ENCODE measurements around the gene SLFN14.
"Not testable (repeated sequence)": the region's sequence is repeated elsewhere in the genome, so short reads cannot be mapped to it uniquely, and the experiment has no call there.

- TF ChIP-seq EZH2 (IDR thresholded peaks at IDR 0.05; ENCODE audit: borderline replicate concordance, low read depth, low read length, severe bottlenecking): not testable (repeated sequence)
- TF ChIP-seq, protein P1, sequence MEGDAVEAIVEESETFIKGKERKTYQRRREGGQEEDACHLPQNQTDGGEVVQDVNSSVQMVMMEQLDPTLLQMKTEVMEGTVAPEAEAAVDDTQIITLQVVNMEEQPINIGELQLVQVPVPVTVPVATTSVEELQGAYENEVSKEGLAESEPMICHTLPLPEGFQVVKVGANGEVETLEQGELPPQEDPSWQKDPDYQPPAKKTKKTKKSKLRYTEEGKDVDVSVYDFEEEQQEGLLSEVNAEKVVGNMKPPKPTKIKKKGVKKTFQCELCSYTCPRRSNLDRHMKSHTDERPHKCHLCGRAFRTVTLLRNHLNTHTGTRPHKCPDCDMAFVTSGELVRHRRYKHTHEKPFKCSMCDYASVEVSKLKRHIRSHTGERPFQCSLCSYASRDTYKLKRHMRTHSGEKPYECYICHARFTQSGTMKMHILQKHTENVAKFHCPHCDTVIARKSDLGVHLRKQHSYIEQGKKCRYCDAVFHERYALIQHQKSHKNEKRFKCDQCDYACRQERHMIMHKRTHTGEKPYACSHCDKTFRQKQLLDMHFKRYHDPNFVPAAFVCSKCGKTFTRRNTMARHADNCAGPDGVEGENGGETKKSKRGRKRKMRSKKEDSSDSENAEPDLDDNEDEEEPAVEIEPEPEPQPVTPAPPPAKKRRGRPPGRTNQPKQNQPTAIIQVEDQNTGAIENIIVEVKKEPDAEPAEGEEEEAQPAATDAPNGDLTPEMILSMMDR (IDR thresholded peaks at IDR 0.05; ENCODE audit: borderline replicate concordance, extremely low read depth, low read length, poor library complexity, severe bottlenecking): not testable (repeated sequence)
Observed at GRCh38 chr17:35518431-35518830, 42.2 kb downstream of the SLFN14 start.
